Mesenchymal stem cell (in vitro differentiated cells and primary cell): ENCODE measurements around the gene NRAS. TPM values are rescaled to one million over a fixed set of nuclear protein-coding genes. Genes with fewer than 3 reads are reported as not detected.

Experiments used
- DNase-seq: peaks from one replicate; pipeline ENCODE4 v3.0.0-alpha.2; 2013
- H2AFZ ChIP-seq: one replicate; pipeline ENCODE4 v1.6.1; 2013; ENCODE audit warnings: low read depth, mild to moderate bottlenecking, control low read depth, inconsistent platforms, low read length, moderate library complexity
- H2AK5ac ChIP-seq: 2 replicates; pipeline ENCODE4 v1.6.1; 2013; ENCODE audit warnings: low read length, moderate library complexity, mild to moderate bottlenecking, inconsistent platforms; ENCODE audit not compliant: severe bottlenecking
- H2BK120ac ChIP-seq: one replicate; pipeline ENCODE4 v1.6.1; 2013; ENCODE audit warnings: low read depth, mild to moderate bottlenecking, inconsistent platforms, low read length, moderate library complexity
- H2BK12ac ChIP-seq, 2 experiments: one replicate each; pipeline ENCODE4 v1.6.1; 2013; ENCODE audit warnings: inconsistent platforms in 2 of 2, low read length in 2 of 2, mild to moderate bottlenecking in 2 of 2, moderate library complexity in 2 of 2, control low read depth in 1 of 2
- H2BK15ac ChIP-seq: one replicate; pipeline ENCODE4 v1.6.1; 2013; ENCODE audit warnings: mild to moderate bottlenecking, low read depth, inconsistent platforms; ENCODE audit not compliant: poor library complexity, severe bottlenecking
- H2BK5ac ChIP-seq: 2 replicates; pipeline ENCODE4 v1.6.1; 2013; ENCODE audit warnings: low read depth, mild to moderate bottlenecking, low read length, control low read depth, inconsistent platforms; ENCODE audit not compliant: poor library complexity, severe bottlenecking
- H3K14ac ChIP-seq, 2 experiments: one replicate each; pipeline ENCODE4 v1.6.1; 2013; ENCODE audit warnings: inconsistent platforms in 2 of 2, low read length in 2 of 2, control low read depth in 1 of 2, mild to moderate bottlenecking in 1 of 2, moderate library complexity in 1 of 2
- H3K18ac ChIP-seq, 2 experiments: one replicate each; pipeline ENCODE4 v1.6.1; 2013; ENCODE audit warnings: inconsistent platforms in 2 of 2, low read length in 2 of 2, control low read depth in 1 of 2, low read depth in 1 of 2, mild to moderate bottlenecking in 1 of 2
- H3K23ac ChIP-seq, 2 experiments: one replicate each; pipeline ENCODE4 v1.6.1; 2013; ENCODE audit warnings: inconsistent platforms in 2 of 2, low read length in 2 of 2, mild to moderate bottlenecking in 2 of 2, moderate library complexity in 2 of 2, control low read depth in 1 of 2
- H3K27ac ChIP-seq: 2 replicates; pipeline ENCODE4 v1.5.1; 2013; ENCODE audit warnings: mild to moderate bottlenecking, moderate library complexity, low read length, control low read depth, inconsistent platforms; ENCODE audit not compliant: poor library complexity, severe bottlenecking
- H3K27me3 ChIP-seq, 2 experiments: 2 replicates each; pipeline versions ENCODE4 v1.6.1 to v1.7.0; 2013; ENCODE audit warnings: low read length in 2 of 2, mild to moderate bottlenecking in 2 of 2, moderate library complexity in 2 of 2, control low read depth in 1 of 2, inconsistent platforms in 1 of 2; ENCODE audit not compliant: control insufficient read depth in 1 of 2, insufficient read depth in 1 of 2
- H3K36me3 ChIP-seq, 2 experiments: 2 replicates each; pipeline versions ENCODE4 v1.6.1 to v1.7.0; 2013; ENCODE audit warnings: low read length in 2 of 2, control low read depth in 1 of 2, inconsistent platforms in 1 of 2, low read depth in 1 of 2, mild to moderate bottlenecking in 1 of 2; ENCODE audit not compliant: insufficient read depth in 2 of 2, control insufficient read depth in 1 of 2
- H3K4ac ChIP-seq, 2 experiments: one replicate each; pipeline ENCODE4 v1.6.1; 2013; ENCODE audit warnings: inconsistent platforms in 2 of 2, low read length in 2 of 2, mild to moderate bottlenecking in 2 of 2, moderate library complexity in 2 of 2, control low read depth in 1 of 2, low read depth in 1 of 2
- H3K4me1 ChIP-seq: 2 replicates; pipeline ENCODE4 v1.6.1; 2013; ENCODE audit warnings: low read depth, low read length, control low read depth; ENCODE audit not compliant: control insufficient read depth, insufficient read depth
- H3K4me2 ChIP-seq: 2 replicates; pipeline ENCODE4 v1.6.1; 2013; ENCODE audit warnings: low read length, mild to moderate bottlenecking, inconsistent platforms; ENCODE audit not compliant: poor library complexity, severe bottlenecking
- H3K4me3 ChIP-seq, 2 experiments: 2 replicates each; pipeline versions ENCODE4 v1.5.1 to v1.7.0; 2013; ENCODE audit warnings: low read length in 2 of 2, mild to moderate bottlenecking in 2 of 2, control low read depth in 1 of 2, low read depth in 1 of 2; ENCODE audit not compliant: insufficient read depth in 1 of 2
- H3K79me1 ChIP-seq: replicated peaks from 2 replicates; pipeline ENCODE4 v1.6.1; 2013; ENCODE audit warnings: mild to moderate bottlenecking, control low read depth, low read length, inconsistent platforms; ENCODE audit not compliant: poor library complexity, severe bottlenecking
- H3K9ac ChIP-seq: 2 replicates; pipeline ENCODE4 v1.7.0; 2013; ENCODE audit warnings: mild to moderate bottlenecking, low read length, moderate library complexity
- H3K9me3 ChIP-seq: 2 replicates; pipeline ENCODE4 v1.7.0; 2013; ENCODE audit warnings: mild to moderate bottlenecking, low read length; ENCODE audit not compliant: control insufficient read depth
- H4K8ac ChIP-seq: one replicate; pipeline ENCODE4 v1.6.1; 2013; ENCODE audit warnings: inconsistent platforms, mild to moderate bottlenecking, low read length, moderate library complexity
- H4K91ac ChIP-seq: one replicate; pipeline ENCODE4 v1.6.1; 2013; ENCODE audit warnings: mild to moderate bottlenecking, low read length, inconsistent platforms
- WGBS: methylation state at CpG from one replicate; pipeline ENCODE4 v1.1.7; 2013; ENCODE audit warnings: mixed read lengths; 5-methylcytosine and 5-hydroxymethylcytosine counted together
- polyA plus RNA-seq, 2 experiments: library from polyadenylated mRNA; stranded (reverse); fragments of 200-250 nt; gene quantifications; one replicate each; pipeline ENCODE4 v1.2.3, GENCODE V29; 2013

Gene NRAS
- 55.7 TPM for polyA plus RNA-seq (2013, experiment 1 of 2)
- polyA plus RNA-seq (2013, experiment 2 of 2), result 59.7 TPM

DNA sequence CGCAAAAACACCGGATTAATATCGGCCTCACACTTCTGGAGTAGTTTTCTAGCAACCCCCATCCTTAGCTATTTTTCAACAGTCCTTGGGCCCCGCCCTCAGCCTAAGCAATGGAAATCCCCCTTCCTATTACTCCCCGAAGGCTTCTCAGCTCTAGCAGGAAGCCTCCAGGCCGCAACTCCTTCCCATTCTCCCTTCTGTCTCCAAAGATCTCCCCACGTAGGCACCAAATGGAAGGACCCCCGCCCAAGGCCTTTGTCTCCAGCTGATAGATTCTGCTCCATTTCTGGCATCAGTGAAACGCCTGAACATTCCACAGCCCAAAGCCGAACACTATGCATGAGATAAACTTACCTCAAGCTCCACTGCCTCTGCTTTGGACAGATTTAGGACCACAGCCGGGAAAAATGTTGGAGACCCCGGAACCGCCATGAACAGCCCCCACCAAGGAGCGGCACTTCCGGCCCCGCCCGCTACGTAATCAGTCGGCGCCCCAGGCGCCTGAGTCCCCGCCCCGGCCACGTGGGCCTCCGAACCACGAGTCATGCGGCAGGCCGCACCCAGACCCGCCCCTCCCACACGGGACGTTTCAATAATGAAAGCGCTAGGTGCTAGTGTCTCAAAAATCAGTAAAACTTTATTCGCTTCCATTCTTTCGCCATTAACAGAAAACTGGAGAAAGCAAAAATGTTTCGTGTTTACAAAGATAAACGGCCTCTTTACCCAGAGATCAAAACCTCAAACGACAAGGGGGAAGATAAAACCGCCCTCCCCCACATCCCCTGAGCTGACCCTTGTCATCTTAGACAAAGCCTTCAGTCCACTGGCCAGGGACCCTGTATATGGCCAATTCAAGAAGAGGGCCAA, at the start of gene NRAS:
NRAS (minus strand) TSS at position 468 of the 867 bp plus-strand sequence. CDS start 611 bp downstream, outside the sequence.
- peaks cover 19 to 75% of the 10 kb centered on the region in 2 experiments for H3K36me3 ChIP-seq
- no peak within 1 kb of the TSS for H2BK15ac ChIP-seq
- H3K9me3 ChIP-seq, result no peaks in the 10 kb centered on the region
- H3K18ac ChIP-seq, result peak within 1 kb of the TSS; percentile 85 to 93
- no peaks in the 10 kb centered on the region for H3K27me3 ChIP-seq
- H4K91ac ChIP-seq, result peak within 1 kb of the TSS; percentile 55
- H2BK5ac ChIP-seq, result peak within 1 kb of the TSS; percentile 57
- peak within 1 kb of the TSS; percentile 68 to 93 for H3K4me3 ChIP-seq
- H2BK12ac ChIP-seq, result no peak within 1 kb of the TSS
- H2AFZ ChIP-seq, result no peak within 1 kb of the TSS
- H3K14ac ChIP-seq, result peak within 1 kb of the TSS in 1 of 2 experiments; percentile 19
- H4K8ac ChIP-seq, result peak within 1 kb of the TSS; percentile 100
- H2AK5ac ChIP-seq, result peak within 1 kb of the TSS; percentile 97
- peaks cover 10% of the 10 kb centered on the region for H3K79me1 ChIP-seq
- WGBS, result 1% methylated on average over 38 of the region's 38 CpGs
- peak within 1 kb of the TSS; percentile 99 for H3K9ac ChIP-seq
- peaks cover 7% of the 10 kb centered on the region for H3K4me1 ChIP-seq
- H3K4ac ChIP-seq, result peak within 1 kb of the TSS; percentile 98 to 99
- peak; percentile 95 for DNase-seq
- H3K4me2 ChIP-seq, result peak within 1 kb of the TSS; percentile 72
- H2BK120ac ChIP-seq, result peak within 1 kb of the TSS; percentile 91
- peak within 1 kb of the TSS; percentile 84 for H3K27ac ChIP-seq
- H3K23ac ChIP-seq, result no peak within 1 kb of the TSS

DNA sequence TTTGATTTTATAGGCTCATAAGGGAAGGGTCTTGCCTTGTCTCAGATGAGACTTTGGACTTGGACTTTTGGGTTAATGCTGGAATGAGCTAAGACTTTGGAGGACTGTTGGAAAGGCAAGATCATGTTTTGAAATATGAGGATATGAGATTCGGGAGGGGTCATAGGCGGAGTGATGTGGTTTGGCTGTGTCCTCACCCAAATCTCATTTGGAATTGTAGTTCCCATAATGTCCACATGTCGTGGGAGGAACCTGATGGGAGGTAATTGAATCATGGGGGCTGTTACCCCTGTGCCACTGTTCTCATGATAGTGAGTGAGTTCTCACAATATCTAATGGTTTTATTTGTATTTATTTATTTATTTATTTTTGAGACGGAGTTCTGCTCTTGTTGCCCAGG, 48.1 kb upstream of the NRAS start:
- Histone ChIP-seq H3K4me1 (no peaks in the 10 kb centered on the region), H3K9ac (no peak overlapping the region), H2AK5ac (no peak overlapping the region), H3K27me3 (no peaks in the 10 kb centered on the region), H2BK120ac (no peak overlapping the region), H3K18ac (no peak overlapping the region), H2AFZ (no peak overlapping the region), H4K91ac (no peak overlapping the region), H4K8ac (no peak overlapping the region), H3K27ac (no peak overlapping the region), H3K4me2 (no peak overlapping the region), H2BK12ac (no peak overlapping the region), H2BK5ac (no peak overlapping the region), H3K36me3 (peaks cover 0 to 8% of the 10 kb centered on the region in 2 experiments), H3K79me1 (no peaks in the 10 kb centered on the region), H2BK15ac (no peak overlapping the region), H3K4me3 (no peak overlapping the region), H3K23ac (no peak overlapping the region), H3K9me3 (no peaks in the 10 kb centered on the region), H3K14ac (no peak overlapping the region), H3K4ac (no peak overlapping the region)
- no peak for DNase-seq
- WGBS, result 76% methylated on average over 4 of the region's 4 CpGs

GRCh38 chr1:114758256-114758832, 41.8 kb upstream of the NRAS start:
- Histone ChIP-seq H3K27ac (peak overlapping the region; percentile 62), H3K23ac (no peak overlapping the region), H3K4me2 (peak overlapping the region; percentile 41), H3K4me3 (peak overlapping the region in 1 of 2 experiments; percentile 92), H3K27me3 (no peaks in the 10 kb centered on the region), H2AFZ (no peak overlapping the region), H3K36me3 (peaks cover 0 to 5% of the 10 kb centered on the region in 2 experiments), H2BK12ac (no peak overlapping the region), H4K8ac (no peak overlapping the region), H2BK120ac (no peak overlapping the region), H3K18ac (no peak overlapping the region), H3K79me1 (no peaks in the 10 kb centered on the region), H3K9ac (peak overlapping the region; percentile 98), H3K14ac (no peak overlapping the region), H2BK15ac (no peak overlapping the region), H3K9me3 (no peaks in the 10 kb centered on the region), H3K4me1 (peaks cover 5% of the 10 kb centered on the region), H2BK5ac (no peak overlapping the region), H3K4ac (no peak overlapping the region), H2AK5ac (no peak overlapping the region), H4K91ac (no peak overlapping the region)
- peak; percentile 37 for DNase-seq
- WGBS, result 38% methylated on average over 4 of the region's 6 CpGs
